Progenitor cell of endocrine pancreas (in vitro differentiated cells): Measurements from ENCODE around the gene LRRC37A2. TPM values are rescaled to one million over a fixed set of nuclear protein-coding genes. Genes with fewer than 3 reads are reported as not detected.
A peak's percentile ranks its signal among the peaks of the same experiment; 100 is the strongest.
"Not testable (repeated sequence)": the region's sequence is repeated elsewhere in the genome, so short reads cannot be mapped to it uniquely, and the experiment has no call there.

ENCODE experiments used
- DNase-seq: peaks from one replicate; pipeline ENCODE4 v3.0.0; 2021; ENCODE audit warnings: low spot score; ENCODE audit not compliant: unreplicated experiment
- H3K27ac Mint-ChIP-seq: 2 replicates; pipeline ENCODE4 v1.8.0; 2021; ENCODE audit warnings: mild to moderate bottlenecking, moderate library complexity, mixed read lengths
- H3K27me3 Mint-ChIP-seq: 2 replicates; pipeline ENCODE4 v1.8.0; 2021; ENCODE audit warnings: mixed read lengths
- H3K36me3 Mint-ChIP-seq: 2 replicates; pipeline ENCODE4 v1.8.0; 2022; ENCODE audit warnings: mixed read lengths; ENCODE audit not compliant: insufficient read depth
- H3K4me1 Mint-ChIP-seq: 2 replicates; pipeline ENCODE4 v1.8.0; 2021; ENCODE audit warnings: low read depth, mixed read lengths
- H3K4me3 Mint-ChIP-seq: 2 replicates; pipeline ENCODE4 v1.8.0; 2021; ENCODE audit warnings: low read depth, mild to moderate bottlenecking, moderate library complexity, mixed read lengths
- H3K9me3 Mint-ChIP-seq: 2 replicates; pipeline ENCODE4 v1.8.0; 2021; ENCODE audit warnings: low read depth, mixed read lengths
- total RNA-seq: library from RNA; stranded (reverse); gene quantifications from 2 replicates; pipeline ENCODE4 v1.2.1, GENCODE V29; 2021

The LRRC37A2 gene
- total RNA-seq, 1 donor from 2014 or later = 26.2 TPM

- H3K4me1 Mint-ChIP-seq, H3K27me3 Mint-ChIP-seq, H3K9me3 Mint-ChIP-seq, H3K36me3 Mint-ChIP-seq, H3K27ac Mint-ChIP-seq, DNase-seq, H3K4me3 Mint-ChIP-seq: not testable (repeated sequence)
Observed at GRCh38 chr17:46566980-46567379, 54.7 kb downstream of the LRRC37A2 start.

DNA sequence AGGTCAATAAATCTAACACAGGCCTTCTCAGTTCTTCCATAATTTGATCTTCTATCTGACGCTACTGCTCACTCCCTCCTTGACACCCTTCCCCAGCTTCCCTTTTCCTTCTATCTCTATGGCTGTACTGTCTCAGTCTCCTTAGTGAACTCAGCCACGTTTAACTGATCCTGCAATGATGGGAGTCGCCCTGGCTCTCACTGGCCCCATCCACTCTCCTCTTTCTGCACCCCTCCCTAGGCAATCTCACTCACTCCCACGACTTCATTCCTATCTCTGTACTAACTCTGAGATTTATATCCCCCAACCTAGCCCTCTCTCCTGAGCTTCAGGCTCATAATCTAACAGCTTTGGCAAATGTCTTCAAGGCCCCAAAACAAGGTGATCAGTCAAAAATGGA lies 59.5 kb downstream of the LRRC37A2 start:
- H3K36me3 Mint-ChIP-seq, DNase-seq, H3K27me3 Mint-ChIP-seq, H3K4me1 Mint-ChIP-seq, H3K27ac Mint-ChIP-seq, H3K4me3 Mint-ChIP-seq, H3K9me3 Mint-ChIP-seq: not testable (repeated sequence)

GRCh38 chr17:46579083-46580075 lies 67.1 kb downstream of the LRRC37A2 start, which contains the start of gene ARL17A:
Gene ARL17A, minus strand, starts transcription at chr17:46579691. Its CDS starts 3,369 bp downstream, at chr17:46576322.
- H3K36me3 Mint-ChIP-seq, H3K27me3 Mint-ChIP-seq, H3K9me3 Mint-ChIP-seq, H3K27ac Mint-ChIP-seq, H3K4me1 Mint-ChIP-seq: not testable (repeated sequence)
- H3K4me3 Mint-ChIP-seq = peak within 1 kb of the TSS; percentile 47
- peak; percentile 40 for DNase-seq

GRCh38 chr17:46580082-46580481 lies 67.8 kb downstream of the LRRC37A2 start:
- H3K4me3 Mint-ChIP-seq = peak overlapping the region; percentile 47
- not testable (repeated sequence) for H3K27me3 Mint-ChIP-seq, H3K36me3 Mint-ChIP-seq, H3K27ac Mint-ChIP-seq, H3K4me1 Mint-ChIP-seq, H3K9me3 Mint-ChIP-seq, DNase-seq

- H3K4me3 Mint-ChIP-seq, H3K27ac Mint-ChIP-seq, H3K9me3 Mint-ChIP-seq, H3K4me1 Mint-ChIP-seq, H3K27me3 Mint-ChIP-seq, DNase-seq, H3K36me3 Mint-ChIP-seq: not testable (repeated sequence)
Observed at GRCh38 chr17:46585444-46585843, 73.2 kb downstream of the LRRC37A2 start.

GRCh38 chr17:46590157-46591146 lies 78.2 kb downstream of the LRRC37A2 start, which contains the start of gene NSF:
Gene NSF, plus strand, starts transcription at chr17:46590669. Its CDS starts 107 bp downstream, at chr17:46590776.
- not testable (repeated sequence) for H3K36me3 Mint-ChIP-seq, H3K9me3 Mint-ChIP-seq, H3K27me3 Mint-ChIP-seq, DNase-seq, H3K4me3 Mint-ChIP-seq, H3K27ac Mint-ChIP-seq, H3K4me1 Mint-ChIP-seq

DNA sequence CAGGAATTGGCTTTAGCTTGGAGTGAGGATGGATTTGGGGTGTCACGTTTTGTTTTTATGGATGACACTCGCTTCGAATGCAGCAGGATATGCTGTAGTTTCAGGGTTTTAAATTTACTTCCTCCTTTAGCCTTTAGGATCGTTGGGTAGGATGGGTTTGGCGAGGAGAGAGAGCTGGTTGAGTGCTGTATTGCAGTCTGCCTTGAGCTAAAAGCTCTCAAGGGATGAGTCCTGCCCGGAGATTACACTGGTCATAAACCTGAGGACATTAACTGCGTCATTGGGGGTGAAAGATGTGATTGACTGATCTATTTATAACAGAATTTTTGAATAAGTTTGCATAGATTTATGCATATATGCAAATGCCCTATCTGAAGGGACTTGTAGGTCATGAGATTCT lies 79.1 kb downstream of the LRRC37A2 start:
- H3K27ac Mint-ChIP-seq, DNase-seq, H3K27me3 Mint-ChIP-seq, H3K4me1 Mint-ChIP-seq, H3K36me3 Mint-ChIP-seq, H3K4me3 Mint-ChIP-seq, H3K9me3 Mint-ChIP-seq: not testable (repeated sequence)

- H3K27ac Mint-ChIP-seq, H3K36me3 Mint-ChIP-seq, H3K27me3 Mint-ChIP-seq, DNase-seq, H3K4me3 Mint-ChIP-seq, H3K9me3 Mint-ChIP-seq, H3K4me1 Mint-ChIP-seq: not testable (repeated sequence)
Observed at GRCh38 chr17:46598344-46598931, 86.2 kb downstream of the LRRC37A2 start.

GRCh38 chr17:46600767-46601166 lies 88.5 kb downstream of the LRRC37A2 start:
- H3K4me1 Mint-ChIP-seq, H3K27ac Mint-ChIP-seq, H3K4me3 Mint-ChIP-seq, H3K36me3 Mint-ChIP-seq, DNase-seq, H3K9me3 Mint-ChIP-seq, H3K27me3 Mint-ChIP-seq: not testable (repeated sequence)

GRCh38 chr17:46603125-46603524 lies 90.9 kb downstream of the LRRC37A2 start:
- DNase-seq, H3K27me3 Mint-ChIP-seq, H3K36me3 Mint-ChIP-seq, H3K27ac Mint-ChIP-seq, H3K4me3 Mint-ChIP-seq, H3K4me1 Mint-ChIP-seq, H3K9me3 Mint-ChIP-seq: not testable (repeated sequence)
